Measurements from ENCODE around the gene LDLR.
"Not testable (repeated sequence)": the region's sequence is repeated elsewhere in the genome, so short reads cannot be mapped to it uniquely, and the experiment has no call there.

LDLR gene

DNA sequence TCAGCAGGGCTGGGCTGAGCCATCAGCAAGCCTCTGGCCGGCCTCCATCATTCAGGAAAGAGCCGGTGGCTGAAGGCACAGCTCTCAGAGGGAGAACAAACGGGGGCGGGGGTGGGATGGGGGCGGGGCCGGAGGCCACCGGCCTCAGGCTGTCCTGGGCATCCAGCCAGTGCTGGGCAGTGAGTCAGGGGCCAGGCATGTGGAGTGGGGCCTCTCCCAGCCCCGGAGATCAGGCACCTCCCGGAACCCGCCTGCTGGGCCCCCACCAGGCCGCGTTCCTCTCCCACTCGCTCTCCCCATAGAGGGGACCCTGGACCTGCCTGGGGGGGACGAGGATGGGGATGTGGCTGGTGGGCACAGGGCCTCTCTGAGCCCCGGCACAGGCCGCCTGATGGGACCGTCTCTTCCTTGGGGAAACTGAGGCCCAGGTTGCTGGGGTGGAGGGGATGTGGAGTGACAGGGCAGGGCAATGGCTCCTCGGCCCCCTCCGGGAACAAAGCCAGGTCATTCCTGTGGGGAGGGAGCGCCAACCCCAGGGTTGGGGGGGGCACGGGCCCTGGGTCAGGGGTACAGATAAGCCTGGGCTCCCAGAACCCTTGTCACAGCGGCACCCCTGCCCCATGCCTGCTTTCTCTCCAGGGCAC lies 53.4 kb downstream of the LDLR start:
- no peak for DNase-seq

GRCh38 chr19:11145536-11145924 lies 56.3 kb downstream of the LDLR start:
- DNase-seq, result no peak

DNA sequence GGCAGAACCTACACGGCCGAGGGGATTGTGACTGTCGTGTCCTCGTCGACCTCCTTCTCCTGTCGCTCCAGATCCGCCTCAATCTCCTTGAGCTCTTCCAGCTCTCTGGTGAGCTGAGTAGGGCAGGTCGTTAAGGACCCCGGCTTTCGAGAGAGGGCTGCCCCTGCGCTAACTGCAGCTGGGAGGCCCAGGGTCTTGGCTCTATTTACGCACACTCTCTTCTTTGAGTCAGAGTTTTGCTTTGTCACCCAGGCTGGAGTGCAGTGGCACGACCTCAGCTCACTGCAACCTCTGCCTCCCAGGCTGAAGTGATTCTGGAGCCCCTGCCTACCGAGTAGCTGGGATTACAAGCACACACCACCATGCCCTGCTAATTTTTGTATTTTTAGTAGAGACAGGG lies 58.7 kb downstream of the LDLR start:
- no peak for DNase-seq

- DNase-seq, result no peak
Observed at GRCh38 chr19:11151181-11151580, 61.9 kb downstream of the LDLR start.

GRCh38 chr19:11152318-11153062 lies 63.2 kb downstream of the LDLR start:
- DNase-seq, result no peak

GRCh38 chr19:11154683-11155047 lies 65.4 kb downstream of the LDLR start:
- DNase-seq, result no peak

GRCh38 chr19:11155373-11156120 lies 66.3 kb downstream of the LDLR start, which contains the start of gene SPC24:
SPC24 (minus strand) TSS chr19:11155782; CDS start chr19:11155776, 6 bp downstream.
- DNase-seq, result peak; percentile 95

- no peak for DNase-seq
Observed at GRCh38 chr19:11159598-11160439, 70.6 kb downstream of the LDLR start.

DNA sequence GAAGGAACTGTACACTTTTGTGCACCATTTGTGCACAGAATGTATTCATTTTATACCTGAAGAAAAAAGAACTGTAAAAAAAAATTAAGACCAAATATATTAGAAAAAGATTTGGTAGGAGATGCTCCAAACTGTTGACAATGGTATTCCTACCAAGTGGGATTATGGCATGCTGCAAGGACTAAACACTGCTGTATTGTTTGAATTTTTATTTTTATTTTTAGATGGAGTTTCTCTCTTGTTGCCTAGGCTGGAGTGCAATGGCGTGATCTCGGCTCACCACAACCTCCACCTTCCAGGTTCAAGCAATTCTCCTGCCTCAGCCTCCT lies 71.1 kb downstream of the LDLR start:
- not testable (repeated sequence) for DNase-seq

GRCh38 chr19:11164296-11164695 lies 75.0 kb downstream of the LDLR start:
- no peak for DNase-seq

GRCh38 chr19:11164879-11165406 lies 75.7 kb downstream of the LDLR start:
- DNase-seq, result no peak

DNA sequence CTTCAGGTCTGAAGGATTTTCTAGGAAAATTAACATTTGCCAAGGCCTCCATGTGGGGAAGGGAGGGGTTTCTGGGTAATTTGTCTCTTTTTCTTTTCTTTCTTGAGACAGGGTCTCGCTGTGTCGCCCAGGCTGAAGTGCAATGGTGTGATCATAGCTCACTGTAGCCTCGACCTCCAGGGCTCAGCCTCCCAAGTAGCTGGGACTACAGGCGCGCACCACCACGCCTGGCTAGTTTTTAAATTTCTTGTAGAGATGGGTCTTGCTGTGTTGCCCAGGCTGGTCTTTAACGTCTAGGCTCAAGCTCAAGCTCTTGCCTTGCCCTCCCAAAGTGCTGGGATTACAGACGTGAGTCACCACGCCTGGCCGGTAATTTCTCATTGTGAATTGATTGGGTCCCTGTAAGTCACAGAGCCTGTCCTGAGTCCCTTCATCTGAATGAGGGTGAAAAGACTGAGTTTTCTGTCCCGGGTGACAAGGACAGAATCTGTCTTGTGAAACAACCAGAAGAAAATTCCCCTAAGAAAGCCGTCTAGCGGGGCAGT lies 76.3 kb downstream of the LDLR start:
- no peak for DNase-seq

DNA sequence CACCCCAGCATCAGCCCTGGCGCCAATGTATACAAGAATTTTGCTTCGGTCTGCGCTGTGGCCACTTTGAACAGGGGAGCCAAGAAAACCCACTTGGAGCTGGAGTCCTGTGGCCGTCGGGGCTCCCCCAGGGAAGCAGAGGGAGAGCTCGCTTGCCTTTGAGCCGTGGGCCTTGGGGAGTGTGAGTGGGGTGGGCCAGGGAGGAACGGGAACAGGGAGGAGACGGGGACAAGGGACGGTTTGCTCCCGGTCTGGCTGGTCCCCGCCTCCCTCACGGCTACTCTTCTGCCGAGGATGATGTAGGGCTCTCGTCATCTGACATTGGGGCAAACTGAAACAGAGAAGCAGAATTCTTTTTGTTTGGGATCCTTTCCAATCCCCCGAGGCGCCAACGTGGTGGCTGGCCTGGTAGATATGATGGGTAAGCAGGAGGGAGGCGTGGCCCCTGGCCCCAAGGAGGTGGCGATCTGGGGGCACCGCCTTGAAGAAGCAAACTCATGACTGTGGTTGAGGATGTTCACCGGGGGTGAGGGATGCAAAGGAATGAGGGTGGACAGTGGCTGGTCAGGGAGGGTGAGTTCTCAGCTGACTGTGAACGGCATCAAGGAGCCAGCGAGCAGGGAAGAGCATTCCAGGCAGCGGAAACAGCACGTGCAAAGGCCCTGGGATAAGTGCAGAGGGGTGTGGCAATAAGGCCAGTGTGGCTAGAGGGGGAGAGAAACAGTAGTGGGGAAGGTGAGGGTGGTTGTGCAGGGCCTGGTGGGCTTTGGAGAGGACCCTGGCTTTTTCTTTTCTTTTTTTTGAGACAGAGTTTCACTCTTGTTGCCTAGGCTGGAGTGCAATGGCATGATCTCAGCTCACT lies 77.2 kb downstream of the LDLR start:
- no peak for DNase-seq

- DNase-seq, result no peak
Observed at GRCh38 chr19:11168568-11168967, 79.3 kb downstream of the LDLR start.

DNA sequence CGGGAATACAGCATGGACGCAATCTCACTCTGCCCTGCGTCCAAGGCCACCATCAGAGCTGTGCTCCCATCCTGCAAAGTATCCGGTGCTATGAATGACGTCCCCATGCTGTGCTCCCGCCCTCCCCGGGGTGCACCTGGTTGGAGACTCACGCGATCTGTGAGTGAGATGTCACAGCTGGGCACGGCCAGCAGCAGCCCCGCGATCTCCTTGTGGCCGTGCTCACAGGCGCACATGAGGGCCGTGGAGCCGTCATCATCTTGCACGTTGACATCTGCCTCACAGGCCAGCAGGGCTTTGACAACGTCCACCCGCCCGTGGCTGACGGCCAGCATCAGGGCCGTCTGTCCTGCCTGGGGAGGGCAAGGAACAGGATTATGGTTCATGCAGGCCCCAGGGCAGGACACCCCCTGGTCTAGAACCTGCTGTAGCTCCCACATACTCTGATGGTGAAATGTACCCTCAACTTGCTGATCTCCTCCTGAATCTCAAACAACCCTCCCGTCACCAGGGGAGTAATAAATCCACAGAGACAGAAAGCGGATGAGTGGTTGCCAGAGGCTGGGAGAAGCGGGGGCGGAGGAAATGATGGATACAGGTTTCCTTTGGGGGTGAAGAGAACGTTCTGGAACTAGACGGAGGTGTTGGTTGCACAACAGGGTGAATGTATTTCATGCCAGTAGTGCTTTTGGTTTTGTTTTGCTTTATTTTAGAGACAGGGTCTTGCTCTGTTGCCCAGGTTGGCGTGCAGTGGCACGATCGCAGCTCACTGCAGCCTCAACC lies 80.8 kb downstream of the LDLR start:
- no peak for DNase-seq

GRCh38 chr19:11171144-11171543 lies 81.9 kb downstream of the LDLR start:
- DNase-seq, result no peak

- DNase-seq, result no peak
Observed at GRCh38 chr19:11172576-11172975, 83.3 kb downstream of the LDLR start.

DNA sequence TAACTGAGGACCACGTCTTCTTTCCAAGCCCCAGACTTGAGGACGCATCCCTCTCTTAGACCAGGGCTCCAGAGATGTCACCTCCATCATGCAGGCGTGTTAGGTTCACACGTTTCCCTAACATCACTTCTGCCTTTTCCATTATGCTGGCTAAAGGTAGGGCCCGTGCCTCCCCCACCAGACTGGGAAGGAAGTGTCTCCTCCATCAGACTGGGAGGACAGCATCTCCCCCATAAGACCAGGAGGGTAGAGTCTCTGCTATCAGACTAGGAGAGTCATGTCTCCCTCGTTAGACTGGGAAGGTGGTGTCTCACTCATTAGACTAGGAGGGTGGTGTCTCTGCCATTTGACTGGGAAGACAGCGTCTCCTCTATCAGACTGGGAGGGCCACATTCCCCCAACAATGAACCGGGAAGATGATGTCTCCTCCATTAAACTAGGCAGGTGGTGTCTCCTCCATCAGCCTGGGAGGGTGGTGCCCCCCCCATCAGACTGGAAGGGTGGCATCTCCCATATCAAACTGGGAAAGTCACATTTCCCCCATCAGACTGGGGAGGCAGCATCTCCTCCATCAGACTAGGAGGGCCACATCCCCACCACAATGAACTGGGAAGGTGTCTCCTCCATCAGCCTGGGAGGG lies 84.4 kb downstream of the LDLR start:
- DNase-seq, result no peak

DNA sequence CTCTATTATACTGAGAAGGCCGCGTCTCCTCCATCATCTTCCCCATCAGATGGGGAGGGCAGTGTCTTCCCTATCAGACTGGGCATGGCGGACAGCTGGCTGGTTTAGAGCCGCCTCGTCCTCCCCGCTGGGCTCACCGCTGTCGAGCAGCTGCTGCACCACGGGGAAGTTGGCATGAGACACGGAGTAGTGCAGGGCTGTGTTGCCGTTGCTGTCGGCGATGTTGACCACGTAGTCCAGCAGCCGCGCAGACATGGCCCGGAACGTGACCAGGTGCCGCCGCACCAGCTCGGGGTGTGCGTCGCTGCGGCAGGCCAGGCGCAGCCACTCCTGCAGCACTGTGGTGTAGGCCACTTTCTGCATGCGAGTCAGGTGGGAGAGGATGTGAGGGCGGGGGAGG lies 85.1 kb downstream of the LDLR start:
- peak; percentile 13 for DNase-seq

GRCh38 chr19:11175920-11176319 lies 86.7 kb downstream of the LDLR start:
- no peak for DNase-seq

All from NCI-H2107 (cell line).